HCT116 (cell line): ENCODE data around the gene PCDHAC2. TPM values are rescaled to one million over a fixed set of nuclear protein-coding genes. Genes with fewer than 3 reads are reported as not detected.

ENCODE experiments used
- ATAC-seq: fragments of 200-7000 bp; cut with Tn5 transposase; 2 replicates; pipeline ENCODE4 v1.9.1; 2020; ENCODE audit warnings: mild to moderate bottlenecking, moderate library complexity
- BruUV-seq: library from RNA; stranded (reverse); fragments of 400-500 nt; replicated peaks from 2 replicates; lab custom pipeline; 2021; lab: Mats Ljungman, UMichigan
- CTCF ChIA-PET: fragments of 300-600 bp; sonication (Branson Sonifier 250); formaldehyde crosslinking; loops from one replicate; lab custom pipeline; 2021; ENCODE audit warnings: antibody characterized with exemption; lab: Charles Lee
- POLR2A ChIA-PET: fragments of 300-600, 350-600 bp; sonication (Branson Sonifier 250); formaldehyde crosslinking; loops from one replicate; lab custom pipeline; 2021; ENCODE audit warnings: antibody characterized with exemption; lab: Charles Lee
- RAD21 ChIA-PET, 2 experiments: fragments of 300-600 bp; sonication (Branson Sonifier 250); formaldehyde crosslinking; loops; one replicate each; lab custom pipeline; 2023; ENCODE audit warnings: low total read pairs in 2 of 2; ENCODE audit not compliant: uncharacterized antibody in 2 of 2, unreplicated experiment in 2 of 2, low non-redundant PET in 1 of 2; lab: Charles Lee
- DNase-seq: peaks from one replicate; pipeline ENCODE4 v3.0.0-alpha.2; 2010; ENCODE audit warnings: low read depth, low spot score
- H2AFZ ChIP-seq: fragments of 200-600 bp; shearing (Covaris generic), sonication (generic); 2 replicates; pipeline ENCODE4 v1.6.1; 2017; ENCODE audit warnings: low read depth, mixed run types, mixed read lengths, antibody characterized with exemption, low read length; ENCODE audit not compliant: poor library complexity, severe bottlenecking
- H3K27ac ChIP-seq: 2 replicates; pipeline ENCODE4 v1.5.1; 2012; ENCODE audit warnings: low read depth, low read length
- H3K27me3 ChIP-seq: fragments of 200-600 bp; sonication (generic); 2 replicates; pipeline ENCODE4 v1.6.1; 2016; ENCODE audit warnings: mixed run types, low read length, mixed read lengths; ENCODE audit not compliant: insufficient read depth
- H3K36me3 ChIP-seq, 2 experiments: fragments of 200-500 bp in 1 of 2; fragments of 200-600 bp in 1 of 2; sonication (Bioruptor generic) in 1 of 2; sonication (generic) in 1 of 2; 2 replicates each; pipeline versions ENCODE4 v1.5.1 to v1.6.1; 2014 to 2016; ENCODE audit warnings: low read length in 2 of 2, inconsistent platforms in 1 of 2, mixed read lengths in 1 of 2, mixed run types in 1 of 2; ENCODE audit not compliant: insufficient read depth in 2 of 2, control insufficient read depth in 1 of 2
- H3K4me1 ChIP-seq, 2 experiments: fragments of 200-600 bp in 1 of 2; sonication (generic) in 1 of 2; 2 replicates each; pipeline versions ENCODE4 v1.5.1 to v1.6.1; 2012 to 2017; ENCODE audit warnings: low read length in 2 of 2, inconsistent platforms in 1 of 2, mild to moderate bottlenecking in 1 of 2, mixed read lengths in 1 of 2, mixed run types in 1 of 2, moderate library complexity in 1 of 2; ENCODE audit not compliant: insufficient read depth in 2 of 2, control insufficient read depth in 1 of 2
- H3K4me2 ChIP-seq: fragments of 200-600 bp; sonication (generic); 2 replicates; pipeline ENCODE4 v1.6.1; 2017; ENCODE audit warnings: mixed run types, low read length, mixed read lengths
- H3K4me3 ChIP-seq, 2 experiments: fragments of 200-600 bp in 1 of 2; sonication (generic) in 1 of 2; replicated peaks in 1 of 2; 2 replicates each; pipeline ENCODE4 v1.5.1; 2011 to 2016; ENCODE audit warnings: low read length in 2 of 2, control low read depth in 1 of 2, low read depth in 1 of 2, mild to moderate bottlenecking in 1 of 2, mixed read lengths in 1 of 2, mixed run types in 1 of 2
- H3K79me2 ChIP-seq: fragments of 200-600 bp; sonication (generic); 2 replicates; pipeline ENCODE4 v1.6.1; 2017; ENCODE audit warnings: mild to moderate bottlenecking, mixed run types, low read length, moderate library complexity, mixed read lengths; ENCODE audit not compliant: insufficient read depth
- H3K9ac ChIP-seq: fragments of 200-600 bp; sonication (generic); 2 replicates; pipeline ENCODE4 v1.6.1; 2016; ENCODE audit warnings: low read length, mixed read lengths
- H3K9me2 ChIP-seq: fragments of 200-600 bp; sonication (generic), shearing (Covaris generic); 2 replicates; pipeline ENCODE4 v1.6.1; 2017; ENCODE audit warnings: mixed run types, mild to moderate bottlenecking, moderate library complexity; ENCODE audit not compliant: insufficient read depth
- H3K9me3 ChIP-seq, 2 experiments: fragments of 200-500 bp in 1 of 2; fragments of 200-600 bp in 1 of 2; sonication (Bioruptor generic) in 1 of 2; sonication (generic) in 1 of 2; 2 replicates each; pipeline ENCODE4 v1.6.1; 2014 to 2017; ENCODE audit warnings: low read length in 2 of 2, mixed read lengths in 2 of 2, inconsistent platforms in 1 of 2, low read depth in 1 of 2, mild to moderate bottlenecking in 1 of 2, mixed run types in 1 of 2, moderate library complexity in 1 of 2; ENCODE audit not compliant: control insufficient read depth in 1 of 2, insufficient read depth in 1 of 2
- H4K20me1 ChIP-seq: fragments of 200-600 bp; sonication (generic), shearing (Covaris generic); 2 replicates; pipeline ENCODE4 v1.6.1; 2017; ENCODE audit warnings: mixed run types, mild to moderate bottlenecking, moderate library complexity; ENCODE audit not compliant: insufficient read depth
- CBX3 ChIP-seq: IDR thresholded peaks from 2 replicates; pipeline ENCODE4 v1.6.1; 2012; ENCODE audit warnings: low read depth
- ELF1 ChIP-seq: IDR thresholded peaks from 2 replicates; pipeline ENCODE4 v1.6.1; 2012; ENCODE audit warnings: low read depth, borderline replicate concordance
- FOSL1 ChIP-seq: IDR thresholded peaks from 2 replicates; pipeline ENCODE4 v1.6.1; 2012; ENCODE audit warnings: low read depth
- POLR2A ChIP-seq: IDR thresholded peaks from 2 replicates; pipeline ENCODE4 v1.7.0; 2011; ENCODE audit warnings: borderline replicate concordance; ENCODE audit not compliant: insufficient read depth, insufficient read length; ENCODE audit errors: extremely low read depth
- SIN3A ChIP-seq: IDR thresholded peaks from 2 replicates; pipeline ENCODE4 v1.6.1; 2012; ENCODE audit warnings: low read depth
- SP1 ChIP-seq: IDR thresholded peaks from 2 replicates; pipeline ENCODE4 v1.6.1; 2012; ENCODE audit warnings: low read depth
- TCF7L2 ChIP-seq: IDR thresholded peaks from 2 replicates; pipeline ENCODE4 v1.7.0; 2011; ENCODE audit warnings: borderline replicate concordance, inconsistent platforms; ENCODE audit not compliant: insufficient read depth, insufficient read length; ENCODE audit errors: extremely low read depth
- YY1 ChIP-seq: IDR thresholded peaks from 2 replicates; pipeline ENCODE4 v1.6.1; 2011; ENCODE audit warnings: low read length, low read depth, moderate library complexity, mild to moderate bottlenecking; ENCODE audit not compliant: insufficient replicate concordance; ENCODE audit errors: extremely low read depth
- intact Hi-C: fragments of 100-400 bp; cut with micrococcal nuclease; formaldehyde crosslinking; loops from 2 replicates; pipeline ENCODE4 v1.10.0; 2022
- total RNA-seq: library from RNA; stranded (reverse); gene quantifications from one replicate; pipeline ENCODE4 v1.2.1, GENCODE V29; 2021; ENCODE audit not compliant: unreplicated experiment
- TF ChIP-seq, protein P1 (sequence below): IDR thresholded peaks from 2 replicates; pipeline ENCODE4 v1.6.1; 2012
- TF ChIP-seq, protein P2 (sequence below): IDR thresholded peaks from 2 replicates; pipeline ENCODE4 v1.6.1; 2011; ENCODE audit warnings: mild to moderate bottlenecking, low read length, moderate library complexity; ENCODE audit not compliant: insufficient replicate concordance; ENCODE audit errors: extremely low read depth
- TF ChIP-seq, protein P3 (sequence below): IDR thresholded peaks from 2 replicates; pipeline ENCODE4 v1.6.1; 2012

Gene PCDHAC2
- total RNA-seq, 1 experiment from 2014 or later = 3.2 TPM

DNA sequence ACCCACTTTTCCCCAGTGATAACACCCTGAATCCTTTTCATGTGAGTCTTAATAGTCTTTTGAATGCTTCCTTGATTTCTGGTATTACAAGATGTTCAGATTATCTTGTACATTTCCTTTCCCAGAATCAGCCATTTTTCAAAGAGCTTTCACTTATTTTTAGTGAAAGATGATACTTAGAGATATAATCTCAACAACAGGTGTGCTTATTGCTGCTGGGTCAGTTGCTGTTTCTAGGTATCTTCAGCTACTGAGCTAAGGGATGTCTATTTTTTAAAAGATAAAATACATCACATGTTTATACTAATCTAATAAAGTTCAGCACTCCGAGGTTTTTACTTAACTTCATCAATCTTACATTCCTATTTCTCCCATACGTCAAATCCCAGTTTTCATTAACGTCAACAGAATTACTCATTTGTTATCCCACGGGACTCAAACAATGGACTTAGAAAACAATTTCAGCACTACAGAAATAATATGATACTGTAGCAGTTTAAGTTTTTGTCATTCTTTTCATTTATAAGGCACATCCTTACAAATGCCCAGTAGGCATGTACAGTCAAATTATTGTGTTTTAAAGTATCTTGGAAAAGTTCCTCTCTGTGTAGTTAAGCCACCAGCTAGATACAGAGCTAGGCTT lies 31.2 kb upstream of the PCDHAC2 start:
- Histone ChIP-seq H3K36me3 (no peaks in the 10 kb centered on the region), H3K9ac (no peak overlapping the region), H4K20me1 (no peaks in the 10 kb centered on the region), H3K4me3 (no peak overlapping the region), H3K4me2 (no peak overlapping the region), H3K4me1 (no peaks in the 10 kb centered on the region), H3K27me3 (no peaks in the 10 kb centered on the region), H2AFZ (no peak overlapping the region), H3K79me2 (no peaks in the 10 kb centered on the region), H3K27ac (no peak overlapping the region), H3K9me2 (no peaks in the 10 kb centered on the region), H3K9me3 (no peaks in the 10 kb centered on the region)
- ATAC-seq = no peak
- BruUV-seq = no TSS peak
- RAD21 ChIA-PET = no interaction called here
- intact Hi-C loops = loop anchor here (5.0 kb wide), 1 partner anchor 87 kb away; no protein-coding TSS in a partner anchor
- CTCF ChIA-PET = interaction anchor here (0.8 to 2.6 kb wide), 2 partner anchors 9 to 11 kb away, joined by 3 to 11 read pairs; partner anchors contain the start of gene PCDHAC1
- TF ChIP-seq SP1 (no peak), CBX3 (no peak), POLR2A (no peak), YY1 (no peak), SIN3A (no peak), ELF1 (no peak), TCF7L2 (no peak), FOSL1 (no peak)
- TF ChIP-seq, protein P1, sequence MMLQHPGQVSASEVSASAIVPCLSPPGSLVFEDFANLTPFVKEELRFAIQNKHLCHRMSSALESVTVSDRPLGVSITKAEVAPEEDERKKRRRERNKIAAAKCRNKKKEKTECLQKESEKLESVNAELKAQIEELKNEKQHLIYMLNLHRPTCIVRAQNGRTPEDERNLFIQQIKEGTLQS = no peak
- TF ChIP-seq, protein P2, sequence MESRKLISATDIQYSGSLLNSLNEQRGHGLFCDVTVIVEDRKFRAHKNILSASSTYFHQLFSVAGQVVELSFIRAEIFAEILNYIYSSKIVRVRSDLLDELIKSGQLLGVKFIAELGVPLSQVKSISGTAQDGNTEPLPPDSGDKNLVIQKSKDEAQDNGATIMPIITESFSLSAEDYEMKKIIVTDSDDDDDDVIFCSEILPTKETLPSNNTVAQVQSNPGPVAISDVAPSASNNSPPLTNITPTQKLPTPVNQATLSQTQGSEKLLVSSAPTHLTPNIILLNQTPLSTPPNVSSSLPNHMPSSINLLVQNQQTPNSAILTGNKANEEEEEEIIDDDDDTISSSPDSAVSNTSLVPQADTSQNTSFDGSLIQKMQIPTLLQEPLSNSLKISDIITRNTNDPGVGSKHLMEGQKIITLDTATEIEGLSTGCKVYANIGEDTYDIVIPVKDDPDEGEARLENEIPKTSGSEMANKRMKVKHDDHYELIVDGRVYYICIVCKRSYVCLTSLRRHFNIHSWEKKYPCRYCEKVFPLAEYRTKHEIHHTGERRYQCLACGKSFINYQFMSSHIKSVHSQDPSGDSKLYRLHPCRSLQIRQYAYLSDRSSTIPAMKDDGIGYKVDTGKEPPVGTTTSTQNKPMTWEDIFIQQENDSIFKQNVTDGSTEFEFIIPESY = no peak
- TF ChIP-seq, protein P3, sequence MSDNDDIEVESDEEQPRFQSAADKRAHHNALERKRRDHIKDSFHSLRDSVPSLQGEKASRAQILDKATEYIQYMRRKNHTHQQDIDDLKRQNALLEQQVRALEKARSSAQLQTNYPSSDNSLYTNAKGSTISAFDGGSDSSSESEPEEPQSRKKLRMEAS = no peak
- no peak for DNase-seq
- POLR2A ChIA-PET = no interaction called here
